ENCODE data around the gene CCDC32. TPM values are rescaled to one million over a fixed set of nuclear protein-coding genes. Genes with fewer than 3 reads are reported as not detected.

CCDC32 gene
- total RNA-seq, 1 donor from 2014 or later, result 22.2 TPM

- no peak overlapping the region for H3K4me3 Mint-ChIP-seq (ENCODE audit: low read depth)
These were observed 54.6 kb downstream of the CCDC32 start for GRCh38 chr15:40510201-40510600.

GRCh38 chr15:40508216-40508615, 56.6 kb downstream of the CCDC32 start:
- DNase-seq (ENCODE audit: low spot score, unreplicated experiment), result no peak
- Mint-ChIP-seq H3K4me3 (ENCODE audit: low read depth) (no peak overlapping the region), H3K9me3 (ENCODE audit: low read depth) (no peaks in the 10 kb centered on the region), H3K4me1 (ENCODE audit: low read depth) (peaks cover 13% of the 10 kb centered on the region), H3K27me3 (peaks cover 63% of the 10 kb centered on the region), H3K27ac (no peak overlapping the region), H3K36me3 (ENCODE audit: insufficient read depth) (no peaks in the 10 kb centered on the region)
- TF ChIP-seq CTCF (IDR thresholded peaks at IDR 0.05; ENCODE audit: unreplicated experiment), result no peak

More at GRCh38 chr15:40510201-40510600, 54.6 kb downstream of the CCDC32 start:
- no peak for TF ChIP-seq CTCF (IDR thresholded peaks at IDR 0.05; ENCODE audit: unreplicated experiment)
- peaks cover 70% of the 10 kb centered on the region for H3K27me3 Mint-ChIP-seq
- H3K9me3 Mint-ChIP-seq (ENCODE audit: low read depth), result no peaks in the 10 kb centered on the region
- no peak overlapping the region for H3K27ac Mint-ChIP-seq
- H3K36me3 Mint-ChIP-seq (ENCODE audit: insufficient read depth), result no peaks in the 10 kb centered on the region
- no peak for DNase-seq (ENCODE audit: low spot score, unreplicated experiment)
- peaks cover 13% of the 10 kb centered on the region for H3K4me1 Mint-ChIP-seq (ENCODE audit: low read depth)

- H3K27ac Mint-ChIP-seq, result peak overlapping the region; percentile 17
- peaks cover 59% of the 10 kb centered on the region for H3K27me3 Mint-ChIP-seq
- H3K36me3 Mint-ChIP-seq (ENCODE audit: insufficient read depth), result no peaks in the 10 kb centered on the region
- peak overlapping the region; percentile 35 for H3K4me3 Mint-ChIP-seq (ENCODE audit: low read depth)
- peaks cover 11% of the 10 kb centered on the region for H3K4me1 Mint-ChIP-seq (ENCODE audit: low read depth)
- H3K9me3 Mint-ChIP-seq (ENCODE audit: low read depth), result no peaks in the 10 kb centered on the region
- peak; percentile 78 for TF ChIP-seq CTCF (IDR thresholded peaks at IDR 0.05; ENCODE audit: unreplicated experiment)
- peak; percentile 78 for DNase-seq (ENCODE audit: low spot score, unreplicated experiment)
These were observed 57.8 kb downstream of the CCDC32 start for GRCh38 chr15:40506964-40507571.

Other genes with a start within 250 kb of the CCDC32 start
- 12.9 and 14.9 TPM in 2 replicates for gene INAFM2, start 241.3 kb downstream of the CCDC32 start, total RNA-seq
- 0.07 and 0.11 TPM in 2 replicates for gene CCDC9B, start 224.1 kb downstream of the CCDC32 start, total RNA-seq
- 0.79 TPM in 1 of 2 replicates, not detected in the other for gene PHGR1, start 214.0 kb downstream of the CCDC32 start, total RNA-seq
- 1.0 and 3.2 TPM in 2 replicates for gene DISP2, start 206.8 kb downstream of the CCDC32 start, total RNA-seq
- gene KNSTRN, start 182.3 kb downstream of the CCDC32 start, total RNA-seq, result 44.8 and 46.2 TPM in 2 replicates
- gene IVD, start 159.2 kb downstream of the CCDC32 start, total RNA-seq, result 82.0 and 93.0 TPM in 2 replicates
- gene BAHD1, start 124.1 kb downstream of the CCDC32 start, total RNA-seq, result 24.1 and 24.3 TPM in 2 replicates
- 29.1 and 29.3 TPM in 2 replicates for gene CHST14, start 94.1 kb downstream of the CCDC32 start, total RNA-seq
- 11.5 and 13.2 TPM in 2 replicates for gene RPUSD2, start 4.3 kb upstream of the CCDC32 start, total RNA-seq
- gene KNL1, start 29.2 kb upstream of the CCDC32 start, total RNA-seq, result 11.7 and 12.1 TPM in 2 replicates
- 13.2 and 16.0 TPM in 2 replicates for gene RAD51, start 130.1 kb upstream of the CCDC32 start, total RNA-seq
- gene RMDN3, start 190.2 kb upstream of the CCDC32 start, total RNA-seq, result 23.4 and 25.9 TPM in 2 replicates
- 30.6 and 32.1 TPM in 2 replicates for gene GCHFR, start 199.0 kb upstream of the CCDC32 start, total RNA-seq
- gene C15orf62, start 204.9 kb upstream of the CCDC32 start, total RNA-seq, result 1.8 and 1.9 TPM in 2 replicates
- 25.2 and 28.1 TPM in 2 replicates for gene ZFYVE19, start 242.0 kb upstream of the CCDC32 start, total RNA-seq
- gene DNAJC17, start 242.4 kb upstream of the CCDC32 start, total RNA-seq, result 41.0 and 43.1 TPM in 2 replicates